Measurements from ENCODE around the gene CXXC4. TPM values are rescaled to one million over a fixed set of nuclear protein-coding genes. Genes with fewer than 3 reads are reported as not detected.

The CXXC4 gene
- total and polyA plus RNA-seq, 8 donors = 0.71 to 17.5 (median 12.7) TPM

DNA sequence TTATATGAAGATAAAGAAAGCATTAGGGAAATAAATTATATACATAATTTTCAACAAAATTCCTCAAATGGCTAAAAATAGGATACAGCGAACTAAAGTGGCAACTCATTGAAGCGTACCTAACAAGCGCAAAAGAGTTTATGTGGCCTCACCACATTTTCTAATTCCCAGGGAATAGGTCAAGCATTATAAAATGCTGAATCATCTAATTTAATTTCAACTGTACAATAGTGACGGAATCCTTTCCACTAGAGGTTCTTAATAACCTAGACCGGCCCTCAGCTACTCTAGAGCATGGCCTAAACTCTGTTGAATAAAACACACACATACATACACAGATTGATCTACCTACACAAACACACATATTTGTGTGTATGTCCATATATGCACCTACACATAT, 29.1 kb downstream of the CXXC4 start:
- no peak for ATAC-seq
- H3K4me1 ChIP-seq = no peaks in the 10 kb centered on the region
- no peaks in the 10 kb centered on the region for H3K27me3 ChIP-seq
- no peak for DNase-seq
- no peak overlapping the region for H3K4me3 ChIP-seq
- intact Hi-C loops (cut with DNase I) = no loop called here
- H3K9me3 ChIP-seq = no peaks in the 10 kb centered on the region
- TF ChIP-seq, protein P1, sequence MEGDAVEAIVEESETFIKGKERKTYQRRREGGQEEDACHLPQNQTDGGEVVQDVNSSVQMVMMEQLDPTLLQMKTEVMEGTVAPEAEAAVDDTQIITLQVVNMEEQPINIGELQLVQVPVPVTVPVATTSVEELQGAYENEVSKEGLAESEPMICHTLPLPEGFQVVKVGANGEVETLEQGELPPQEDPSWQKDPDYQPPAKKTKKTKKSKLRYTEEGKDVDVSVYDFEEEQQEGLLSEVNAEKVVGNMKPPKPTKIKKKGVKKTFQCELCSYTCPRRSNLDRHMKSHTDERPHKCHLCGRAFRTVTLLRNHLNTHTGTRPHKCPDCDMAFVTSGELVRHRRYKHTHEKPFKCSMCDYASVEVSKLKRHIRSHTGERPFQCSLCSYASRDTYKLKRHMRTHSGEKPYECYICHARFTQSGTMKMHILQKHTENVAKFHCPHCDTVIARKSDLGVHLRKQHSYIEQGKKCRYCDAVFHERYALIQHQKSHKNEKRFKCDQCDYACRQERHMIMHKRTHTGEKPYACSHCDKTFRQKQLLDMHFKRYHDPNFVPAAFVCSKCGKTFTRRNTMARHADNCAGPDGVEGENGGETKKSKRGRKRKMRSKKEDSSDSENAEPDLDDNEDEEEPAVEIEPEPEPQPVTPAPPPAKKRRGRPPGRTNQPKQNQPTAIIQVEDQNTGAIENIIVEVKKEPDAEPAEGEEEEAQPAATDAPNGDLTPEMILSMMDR (IDR thresholded peaks at IDR 0.05) = no peak
- H3K36me3 ChIP-seq = no peaks in the 10 kb centered on the region
- H3K27ac ChIP-seq = no peak overlapping the region

GRCh38 chr4:104465201-104465600, 29.5 kb downstream of the CXXC4 start:
- Histone ChIP-seq H3K27ac (no peak overlapping the region), H3K27me3 (no peaks in the 10 kb centered on the region), H3K4me1 (no peaks in the 10 kb centered on the region), H3K4me3 (no peak overlapping the region), H3K36me3 (no peaks in the 10 kb centered on the region), H3K9me3 (no peaks in the 10 kb centered on the region)
- intact Hi-C loops (cut with DNase I) = no loop called here
- TF ChIP-seq, protein P1 (IDR thresholded peaks at IDR 0.05) = no peak
- ATAC-seq = no peak
- peak in 2 of 4 donors; percentile 22 to 39 for DNase-seq

DNA sequence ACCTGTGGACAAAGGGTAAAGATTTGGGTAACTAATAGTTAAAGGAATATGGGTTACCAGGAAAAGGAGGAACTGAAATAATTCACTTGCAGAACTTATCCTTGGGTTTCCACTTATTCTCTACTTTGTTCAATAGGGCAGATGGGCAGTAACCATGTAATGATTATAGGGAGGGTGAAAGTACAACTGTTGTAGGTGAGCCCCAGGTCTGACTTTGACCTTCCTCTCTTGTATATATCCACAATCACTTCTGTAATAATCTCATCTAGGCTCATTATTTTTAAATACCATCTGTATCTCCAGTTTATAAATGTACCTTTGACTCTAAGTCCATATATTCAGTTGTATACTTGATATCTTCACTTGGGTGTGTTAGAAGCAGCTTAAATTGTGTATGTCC, 32.1 kb downstream of the CXXC4 start:
- DNase-seq (no peak), ATAC-seq (no peak)
- intact Hi-C loops (cut with DNase I) = no loop called here

DNA sequence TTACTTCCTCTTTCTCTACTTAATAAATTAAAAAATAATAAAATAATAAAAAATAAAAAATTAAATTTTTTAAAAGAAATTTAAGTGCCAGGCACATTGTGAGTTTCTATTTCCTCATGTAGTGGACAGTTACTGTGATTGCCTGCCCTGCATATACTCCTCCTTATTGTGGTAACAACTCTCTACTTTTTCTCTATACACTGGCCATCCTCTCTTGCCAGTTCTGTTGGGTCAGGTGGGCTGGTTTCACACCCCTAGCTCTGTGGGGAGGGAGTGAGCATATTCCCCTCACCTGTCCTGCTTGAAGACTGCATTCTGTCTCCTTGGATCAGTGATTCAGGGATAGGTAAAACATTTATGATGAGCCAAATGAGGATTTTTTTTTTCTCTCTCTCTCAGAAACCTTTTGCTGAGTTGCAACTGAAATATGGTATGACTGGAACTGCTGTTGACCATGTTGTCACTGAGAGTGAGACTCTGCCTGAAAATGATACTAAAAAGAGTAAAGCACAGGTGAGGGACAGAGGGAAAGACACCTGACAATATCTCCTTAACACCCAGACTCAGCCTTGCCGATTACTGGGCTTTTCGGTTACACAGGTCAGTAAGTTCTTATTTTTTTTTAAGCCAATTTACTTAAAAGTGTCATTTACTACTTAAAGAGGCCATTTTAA, 37.2 kb downstream of the CXXC4 start:
- DNase-seq (no peak), ATAC-seq (no peak)
- H3K4me1 ChIP-seq = no peaks in the 10 kb centered on the region
- TF ChIP-seq, protein P1 (IDR thresholded peaks at IDR 0.05) = no peak
- H3K27me3 ChIP-seq = no peaks in the 10 kb centered on the region
- H3K27ac ChIP-seq = no peak overlapping the region
- intact Hi-C loops (cut with DNase I) = no loop called here
- no peaks in the 10 kb centered on the region for H3K9me3 ChIP-seq
- no peak overlapping the region for H3K4me3 ChIP-seq
- no peaks in the 10 kb centered on the region for H3K36me3 ChIP-seq

More for the DNA sequence above, 32.1 kb downstream of the CXXC4 start:
- no peak overlapping the region for H3K4me3 ChIP-seq
- H3K4me1 ChIP-seq = no peaks in the 10 kb centered on the region
- no peaks in the 10 kb centered on the region for H3K27me3 ChIP-seq
- no peaks in the 10 kb centered on the region for H3K36me3 ChIP-seq
- H3K9me3 ChIP-seq = no peaks in the 10 kb centered on the region
- TF ChIP-seq, protein P1 (IDR thresholded peaks at IDR 0.05) = no peak
- H3K27ac ChIP-seq = no peak overlapping the region

- TF ChIP-seq, protein P1 (IDR thresholded peaks at IDR 0.05) = no peak
- no peaks in the 10 kb centered on the region for H3K4me1 ChIP-seq
- H3K9me3 ChIP-seq = no peaks in the 10 kb centered on the region
- ATAC-seq (peak; percentile 43), DNase-seq (peak in 1 of 4 donors; percentile 17)
- no peaks in the 10 kb centered on the region for H3K27me3 ChIP-seq
- no peaks in the 10 kb centered on the region for H3K36me3 ChIP-seq
- intact Hi-C loops (cut with DNase I) = no loop called here
- H3K4me3 ChIP-seq = no peak overlapping the region
- no peak overlapping the region for H3K27ac ChIP-seq
These were observed 43.1 kb downstream of the CXXC4 start for GRCh38 chr4:104451573-104451972.
